Peyer's patch (tissue), 4 donors: ENCODE measurements around the gene CLBA1. TPM values are rescaled to one million over a fixed set of nuclear protein-coding genes. Genes with fewer than 3 reads are reported as not detected.

Source experiments
- DNase-seq, 3 donors: peaks; one replicate each; pipeline ENCODE4 v3.0.0-alpha.2; 2017 to 2019
- H3K27ac ChIP-seq, 4 donors: fragments of 200-600 bp; sonication (generic); one replicate each; pipeline ENCODE4 v1.5.1; 2016 to 2019
- H3K27me3 ChIP-seq, 2 donors: fragments of 200-600 bp; sonication (generic); one replicate each; pipeline ENCODE4 v1.5.1; 2019
- H3K36me3 ChIP-seq, 3 donors: fragments of 200-600 bp; sonication (generic); one replicate each; pipeline ENCODE4 v1.5.1; 2016 to 2019
- H3K4me1 ChIP-seq, 4 donors: fragments of 200-600 bp; sonication (generic); one replicate each; pipeline ENCODE4 v1.5.1; 2016 to 2019
- H3K4me3 ChIP-seq, 4 donors: fragments of 200-600 bp; sonication (generic); 1 replicate in 3 of 4; 2 replicates in 1 of 4; pipeline ENCODE4 v1.5.1; 2016 to 2019; ENCODE audit warnings: mild to moderate bottlenecking in 1 of 4
- H3K9me3 ChIP-seq, 4 donors: fragments of 200-600 bp; sonication (generic); one replicate each; pipeline ENCODE4 v1.5.1; 2016 to 2019; ENCODE audit warnings: mild to moderate bottlenecking in 1 of 4
- POLR2A ChIP-seq, 2 donors: fragments of 450-650 bp; IDR thresholded peaks; one replicate each; pipeline ENCODE4 v1.5.1; 2017; ENCODE audit warnings: antibody characterized with exemption in 2 of 2, mild to moderate bottlenecking in 2 of 2, moderate library complexity in 2 of 2
- total RNA-seq, 4 donors: library from RNA; depleted of rRNA; stranded (reverse); fragments of >200 nt; gene quantifications; one replicate each; pipeline ENCODE4 v1.1.0, GENCODE V29; 2016
- TF ChIP-seq, protein P1 (sequence below), 6 experiments: fragments of 450-650 bp in 4 of 6; fragments of 200-600 bp in 2 of 6; sonication (generic) in 1 of 6; IDR thresholded peaks; one replicate each; pipeline ENCODE4 v1.5.1; 2017 to 2019; ENCODE audit warnings: antibody characterized with exemption in 6 of 6, mild to moderate bottlenecking in 3 of 6, moderate library complexity in 1 of 6

The CLBA1 gene
- total RNA-seq, 4 donors from 2014 or later = 0.88 to 3.8 (median 2.8) TPM; not detected in 1

DNA sequence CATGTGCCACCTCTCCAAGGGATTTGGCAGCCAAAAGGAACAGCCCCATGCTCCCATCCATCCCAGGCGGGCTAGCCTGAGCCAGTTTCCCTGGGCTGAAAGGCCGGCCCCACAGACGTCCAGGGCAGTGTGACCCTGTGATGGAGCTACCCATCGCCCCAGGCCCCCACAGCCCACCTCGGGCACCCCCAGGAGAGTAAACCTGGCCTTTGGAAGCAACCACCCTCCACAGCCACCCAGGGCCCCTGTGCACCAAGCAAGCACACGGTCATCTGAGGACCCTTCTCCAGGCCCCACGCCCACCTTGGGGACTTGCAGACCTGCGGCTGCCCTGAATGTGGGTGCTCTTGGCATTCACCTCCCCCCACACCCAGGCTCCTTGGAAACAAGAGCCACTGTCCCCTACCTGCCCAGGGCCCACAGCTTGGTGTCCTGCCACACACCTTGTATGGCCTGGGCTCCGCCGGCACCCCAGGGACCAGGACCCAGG lies 15.8 kb upstream of the CLBA1 start:
- TF ChIP-seq, protein P1, sequence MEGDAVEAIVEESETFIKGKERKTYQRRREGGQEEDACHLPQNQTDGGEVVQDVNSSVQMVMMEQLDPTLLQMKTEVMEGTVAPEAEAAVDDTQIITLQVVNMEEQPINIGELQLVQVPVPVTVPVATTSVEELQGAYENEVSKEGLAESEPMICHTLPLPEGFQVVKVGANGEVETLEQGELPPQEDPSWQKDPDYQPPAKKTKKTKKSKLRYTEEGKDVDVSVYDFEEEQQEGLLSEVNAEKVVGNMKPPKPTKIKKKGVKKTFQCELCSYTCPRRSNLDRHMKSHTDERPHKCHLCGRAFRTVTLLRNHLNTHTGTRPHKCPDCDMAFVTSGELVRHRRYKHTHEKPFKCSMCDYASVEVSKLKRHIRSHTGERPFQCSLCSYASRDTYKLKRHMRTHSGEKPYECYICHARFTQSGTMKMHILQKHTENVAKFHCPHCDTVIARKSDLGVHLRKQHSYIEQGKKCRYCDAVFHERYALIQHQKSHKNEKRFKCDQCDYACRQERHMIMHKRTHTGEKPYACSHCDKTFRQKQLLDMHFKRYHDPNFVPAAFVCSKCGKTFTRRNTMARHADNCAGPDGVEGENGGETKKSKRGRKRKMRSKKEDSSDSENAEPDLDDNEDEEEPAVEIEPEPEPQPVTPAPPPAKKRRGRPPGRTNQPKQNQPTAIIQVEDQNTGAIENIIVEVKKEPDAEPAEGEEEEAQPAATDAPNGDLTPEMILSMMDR (IDR thresholded peaks at IDR 0.05) = no peak
- no peak for TF ChIP-seq POLR2A (IDR thresholded peaks at IDR 0.05)
- DNase-seq = no peak
- no peaks in the 10 kb centered on the region for H3K9me3 ChIP-seq
- H3K4me3 ChIP-seq = peak overlapping the region in 2 of 4 donors; percentile 6 to 31
- H3K27me3 ChIP-seq = no peaks in the 10 kb centered on the region
- H3K27ac ChIP-seq = peak overlapping the region in 3 of 4 donors; percentile 17 to 90 (median 56)
- H3K4me1 ChIP-seq = peaks cover 0 to 82% (median 15%) of the 10 kb centered on the region in 4 donors
- H3K36me3 ChIP-seq = no peaks in the 10 kb centered on the region

DNA sequence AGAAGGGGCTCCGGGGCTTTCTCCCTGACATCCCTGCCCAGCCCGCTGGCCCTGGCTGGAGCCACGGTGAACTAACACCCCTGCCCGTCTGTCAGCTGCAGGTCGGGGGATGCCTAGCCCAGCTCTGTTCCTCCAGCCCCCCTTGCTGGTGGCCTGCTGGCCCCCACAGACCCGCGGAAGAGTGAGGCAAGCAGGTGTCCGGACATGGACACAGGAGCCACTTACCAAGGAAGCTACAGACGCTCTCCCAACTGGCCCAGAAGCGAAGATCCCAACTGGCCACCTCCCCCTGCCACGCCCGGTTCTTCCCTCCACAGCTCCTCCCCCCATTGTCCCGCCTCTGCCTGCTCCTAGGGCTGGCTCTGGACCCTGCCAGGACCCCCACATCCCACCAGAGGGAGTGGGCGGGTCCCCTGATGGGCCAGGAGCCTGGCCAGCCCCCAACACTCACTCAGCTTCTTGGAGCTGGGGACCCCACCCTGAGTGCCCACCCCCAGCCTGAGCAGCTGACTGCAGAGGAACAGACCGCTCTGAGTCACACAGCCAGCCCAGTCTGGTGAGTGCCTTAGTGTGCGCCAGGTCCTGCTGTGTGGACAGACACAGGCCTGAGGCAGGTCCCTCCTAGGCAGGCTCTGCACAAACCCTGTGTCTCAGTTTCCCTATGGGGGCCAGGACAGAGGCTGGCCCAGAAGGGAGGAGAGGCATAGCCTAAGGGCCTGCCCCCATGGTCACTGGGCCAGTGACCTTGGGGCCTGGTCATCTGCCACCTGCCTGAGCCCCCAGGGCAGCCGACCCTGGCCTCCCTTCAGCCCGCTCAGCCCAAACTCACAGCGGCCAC lies 15.1 kb upstream of the CLBA1 start:
- TF ChIP-seq, protein P1 (IDR thresholded peaks at IDR 0.05) = no peak
- no peak for TF ChIP-seq POLR2A (IDR thresholded peaks at IDR 0.05)
- Histone ChIP-seq H3K27me3 (no peaks in the 10 kb centered on the region), H3K27ac (peak overlapping the region in 3 of 4 donors; percentile 17 to 90 (median 56)), H3K9me3 (no peaks in the 10 kb centered on the region), H3K4me1 (peaks cover 0 to 88% (median 15%) of the 10 kb centered on the region in 4 donors), H3K4me3 (peak overlapping the region in 2 of 4 donors; percentile 6 to 31), H3K36me3 (no peaks in the 10 kb centered on the region)
- peak in 1 of 3 donors; percentile 68 for DNase-seq

DNA sequence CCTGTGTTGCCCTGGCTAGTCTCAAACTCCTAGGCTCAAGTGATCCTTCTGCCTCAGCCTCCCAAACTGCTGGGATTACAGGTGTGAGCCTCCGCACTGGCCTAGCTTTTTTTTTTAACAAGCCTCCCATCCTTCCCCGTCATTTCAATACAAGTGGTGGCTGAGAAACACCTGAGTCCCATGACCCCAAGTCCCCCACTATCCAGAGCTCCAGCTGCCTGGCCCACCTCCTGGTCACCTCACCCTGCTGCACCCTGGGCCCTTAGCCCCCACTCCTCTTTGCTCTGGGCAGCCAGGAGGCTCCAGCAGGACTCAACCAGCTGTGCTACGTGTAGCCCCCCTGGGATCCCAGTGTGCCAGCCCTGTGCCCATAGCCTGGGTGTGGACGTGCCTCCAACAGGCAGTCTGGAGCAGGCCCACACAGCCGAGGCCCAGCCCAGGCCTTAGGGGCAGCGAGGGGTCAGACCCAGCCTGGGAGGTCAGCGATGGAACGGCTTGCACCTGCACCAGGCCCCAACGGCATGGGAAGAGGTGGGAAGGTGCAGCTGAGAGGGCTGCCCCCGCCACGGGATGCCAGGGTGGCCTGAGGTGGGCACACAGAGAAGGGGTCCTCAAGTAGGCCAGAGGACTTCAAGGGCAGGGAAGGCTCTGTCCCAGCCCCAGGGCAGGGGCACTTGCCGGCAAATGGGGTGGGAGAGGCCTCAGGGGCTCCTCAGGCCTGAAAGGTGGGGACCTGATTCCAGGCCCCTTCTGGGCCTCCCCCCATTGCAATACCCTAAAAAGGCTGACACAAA lies 13.9 kb upstream of the CLBA1 start:
- peak overlapping the region in 3 of 4 donors; percentile 65 to 91 (median 90) for H3K27ac ChIP-seq
- H3K4me3 ChIP-seq = no peak overlapping the region
- no peaks in the 10 kb centered on the region for H3K27me3 ChIP-seq
- H3K4me1 ChIP-seq = peaks cover 0 to 98% (median 19%) of the 10 kb centered on the region in 4 donors
- DNase-seq = no peak
- no peak for TF ChIP-seq POLR2A (IDR thresholded peaks at IDR 0.05)
- TF ChIP-seq, protein P1 (IDR thresholded peaks at IDR 0.05) = no peak
- no peaks in the 10 kb centered on the region for H3K36me3 ChIP-seq
- H3K9me3 ChIP-seq = no peaks in the 10 kb centered on the region

DNA sequence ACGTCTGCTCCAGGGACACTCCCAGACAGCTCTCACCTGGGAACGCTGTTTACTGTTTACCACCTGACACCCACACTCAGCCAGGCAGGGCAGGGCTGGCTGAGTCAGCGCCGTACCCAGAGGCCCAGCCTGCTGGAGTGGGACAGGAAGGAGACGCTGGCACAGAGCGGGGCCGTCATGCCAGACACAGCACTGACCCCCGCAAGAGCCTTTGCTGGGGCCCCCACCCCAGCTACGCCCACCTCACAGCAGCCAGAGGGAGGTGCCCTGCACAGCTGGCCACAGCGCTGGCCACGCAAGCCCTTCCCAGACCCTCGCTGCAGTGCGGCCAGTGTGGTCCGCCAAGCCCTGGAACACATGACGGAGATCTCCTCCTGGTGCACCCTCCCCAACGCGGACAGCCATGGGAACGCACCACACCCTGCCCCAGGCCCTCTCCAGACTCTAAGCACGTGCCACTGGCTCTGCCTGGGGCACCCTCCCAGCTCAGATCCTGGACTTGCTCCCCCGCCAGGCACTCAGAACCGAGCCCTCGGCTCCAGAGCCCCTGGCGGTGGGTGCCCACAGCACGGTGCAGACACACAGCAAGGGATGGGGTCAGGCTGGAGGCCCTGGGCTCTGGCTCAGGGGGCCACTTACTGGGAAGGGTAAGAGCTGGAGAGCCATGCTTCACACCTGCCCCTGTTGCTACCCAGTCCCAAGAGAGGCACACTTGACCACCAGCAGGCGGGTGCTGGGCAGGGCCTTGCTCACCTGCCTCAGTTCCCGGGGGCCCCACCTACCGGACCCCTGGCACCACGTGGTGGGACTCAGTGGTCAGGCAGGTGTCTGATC lies 13.1 kb upstream of the CLBA1 start:
- peak in 2 of 3 donors; percentile 88 to 89 for DNase-seq
- Histone ChIP-seq H3K36me3 (no peaks in the 10 kb centered on the region), H3K4me3 (no peak overlapping the region), H3K27ac (peak overlapping the region; percentile 55 to 91 (median 78)), H3K27me3 (no peaks in the 10 kb centered on the region), H3K4me1 (peaks cover 2 to 98% (median 21%) of the 10 kb centered on the region in 4 donors), H3K9me3 (no peaks in the 10 kb centered on the region)
- TF ChIP-seq, protein P1 (IDR thresholded peaks at IDR 0.05) = no peak
- peak; percentile 52 to 72 for TF ChIP-seq POLR2A (IDR thresholded peaks at IDR 0.05)

DNA sequence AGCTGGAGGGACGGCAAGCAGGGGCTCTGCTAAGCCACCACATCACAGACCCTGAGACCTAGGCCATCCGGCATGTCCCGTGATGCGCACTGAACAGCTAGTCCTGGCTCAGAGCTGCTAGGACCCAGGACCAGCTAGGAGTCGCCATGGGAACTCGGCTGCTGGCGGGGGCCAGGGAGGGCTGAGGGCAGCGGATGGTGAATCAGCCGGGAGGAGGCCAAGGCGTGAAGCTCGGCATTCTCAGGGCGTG lies 12.5 kb upstream of the CLBA1 start:
- no peak overlapping the region for H3K4me3 ChIP-seq
- peaks cover 6 to 98% (median 19%) of the 10 kb centered on the region in 4 donors for H3K4me1 ChIP-seq
- peak in 2 of 3 donors; percentile 88 to 91 for DNase-seq
- H3K36me3 ChIP-seq = no peaks in the 10 kb centered on the region
- H3K9me3 ChIP-seq = no peaks in the 10 kb centered on the region
- H3K27me3 ChIP-seq = no peaks in the 10 kb centered on the region
- H3K27ac ChIP-seq = peak overlapping the region; percentile 55 to 91 (median 78)
- TF ChIP-seq POLR2A (IDR thresholded peaks at IDR 0.05) = no peak
- TF ChIP-seq, protein P1 (IDR thresholded peaks at IDR 0.05) = no peak
